ENCODE measurements around the gene GNAI1.

DNA sequence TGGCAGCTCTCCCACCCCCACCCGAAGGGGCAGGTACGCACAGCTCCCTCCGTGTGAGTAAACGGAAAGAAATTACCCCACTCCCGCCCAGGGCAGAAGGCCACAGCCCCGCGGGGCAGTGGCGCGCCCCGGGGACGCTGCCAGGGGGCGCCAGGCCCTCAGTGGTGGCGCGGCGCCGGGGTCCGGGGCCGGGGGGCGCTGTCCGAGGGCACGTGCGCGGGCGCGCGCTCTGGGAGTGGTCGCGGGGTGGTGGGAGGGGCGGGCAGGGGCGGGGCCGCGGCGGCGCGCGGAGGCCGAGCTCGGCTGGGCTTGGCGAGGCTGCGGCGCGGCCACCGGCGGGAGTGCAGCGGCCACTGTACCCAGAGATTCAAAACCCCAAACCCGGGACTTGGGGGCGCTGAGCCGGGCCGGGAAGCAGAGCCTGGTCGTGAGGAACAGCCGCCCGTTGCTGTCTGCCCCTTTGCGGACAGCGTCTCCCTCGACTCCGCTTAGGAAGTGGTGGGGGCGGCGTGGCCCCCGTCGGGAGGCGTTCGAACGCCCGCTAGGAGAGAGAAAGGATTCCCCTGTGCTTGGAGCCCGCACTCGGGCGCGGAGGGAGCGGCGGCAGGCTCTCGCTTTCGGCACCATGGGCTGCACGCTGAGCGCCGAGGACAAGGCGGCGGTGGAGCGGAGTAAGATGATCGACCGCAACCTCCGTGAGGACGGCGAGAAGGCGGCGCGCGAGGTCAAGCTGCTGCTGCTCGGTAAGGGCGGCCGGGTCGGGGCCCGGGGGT lies at the start of gene GNAI1:
- TF ChIP-seq POLR2A (IDR thresholded peaks at IDR 0.05): peak in 1 of 2 donors; percentile 30
- TF ChIP-seq, protein P1, sequence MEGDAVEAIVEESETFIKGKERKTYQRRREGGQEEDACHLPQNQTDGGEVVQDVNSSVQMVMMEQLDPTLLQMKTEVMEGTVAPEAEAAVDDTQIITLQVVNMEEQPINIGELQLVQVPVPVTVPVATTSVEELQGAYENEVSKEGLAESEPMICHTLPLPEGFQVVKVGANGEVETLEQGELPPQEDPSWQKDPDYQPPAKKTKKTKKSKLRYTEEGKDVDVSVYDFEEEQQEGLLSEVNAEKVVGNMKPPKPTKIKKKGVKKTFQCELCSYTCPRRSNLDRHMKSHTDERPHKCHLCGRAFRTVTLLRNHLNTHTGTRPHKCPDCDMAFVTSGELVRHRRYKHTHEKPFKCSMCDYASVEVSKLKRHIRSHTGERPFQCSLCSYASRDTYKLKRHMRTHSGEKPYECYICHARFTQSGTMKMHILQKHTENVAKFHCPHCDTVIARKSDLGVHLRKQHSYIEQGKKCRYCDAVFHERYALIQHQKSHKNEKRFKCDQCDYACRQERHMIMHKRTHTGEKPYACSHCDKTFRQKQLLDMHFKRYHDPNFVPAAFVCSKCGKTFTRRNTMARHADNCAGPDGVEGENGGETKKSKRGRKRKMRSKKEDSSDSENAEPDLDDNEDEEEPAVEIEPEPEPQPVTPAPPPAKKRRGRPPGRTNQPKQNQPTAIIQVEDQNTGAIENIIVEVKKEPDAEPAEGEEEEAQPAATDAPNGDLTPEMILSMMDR (IDR thresholded peaks at IDR 0.05): peak in 1 of 3 experiments; percentile 26

All from vagina (tissue), 2 donors.